HepG2 (cell line): ENCODE data around the gene NSMF. TPM values are rescaled to one million over a fixed set of nuclear protein-coding genes. Genes with fewer than 3 reads are reported as not detected.

ENCODE experiments used
- CREB1 ChIP-seq, 2 experiments: fragments of 450-650 bp in 1 of 2; IDR thresholded peaks; 2 replicates each; pipeline ENCODE4 v1.6.1; 2016 to 2017; ENCODE audit warnings: control low read depth in 1 of 2, mild to moderate bottlenecking in 1 of 2, missing compliant biosample characterization in 1 of 2, missing genetic modification characterization in 1 of 2
- DZIP1 ChIP-seq: sonication (generic); formaldehyde crosslinking; IDR thresholded peaks from 2 replicates; pipeline ENCODE4 v1.5.0; 2020; ENCODE audit warnings: mild to moderate bottlenecking, missing genetic modification reagents
- FOSL1 ChIP-seq: sonication (generic); formaldehyde crosslinking; IDR thresholded peaks from 2 replicates; pipeline ENCODE4 v1.9.0; 2021; ENCODE audit warnings: missing genetic modification reagents, borderline replicate concordance
- HINFP ChIP-seq: sonication (generic); formaldehyde crosslinking; IDR thresholded peaks from 2 replicates; pipeline ENCODE4 v1.4.0; 2020; ENCODE audit warnings: low read depth, mild to moderate bottlenecking, missing genetic modification reagents
- KLF15 ChIP-seq: sonication (generic); formaldehyde crosslinking; IDR thresholded peaks from 2 replicates; pipeline ENCODE4 v1.8.1; 2023; ENCODE audit warnings: borderline replicate concordance, mild to moderate bottlenecking, inconsistent platforms, missing genetic modification reagents, mixed read lengths
- MTF1 ChIP-seq: sonication (generic); formaldehyde crosslinking; IDR thresholded peaks from 2 replicates; pipeline ENCODE4 v1.5.0; 2020; ENCODE audit warnings: missing genetic modification reagents
- NFIB ChIP-seq: sonication (generic); formaldehyde crosslinking; IDR thresholded peaks from 2 replicates; pipeline ENCODE4 v1.9.0; 2021; ENCODE audit warnings: missing genetic modification reagents, mild to moderate bottlenecking, borderline replicate concordance
- NFIC ChIP-seq: IDR thresholded peaks from 2 replicates; pipeline ENCODE4 v1.6.1; 2012; ENCODE audit warnings: mild to moderate bottlenecking, low read length, inconsistent platforms
- NFRKB ChIP-seq: fragments of 450-650 bp; IDR thresholded peaks from 2 replicates; pipeline ENCODE4 v1.6.1; 2017
- PAX8 ChIP-seq: sonication (generic); formaldehyde crosslinking; IDR thresholded peaks from 2 replicates; pipeline ENCODE4 v1.8.0; 2022; ENCODE audit warnings: mild to moderate bottlenecking, missing genetic modification reagents, borderline replicate concordance
- PRDM4 ChIP-seq: sonication (generic); formaldehyde crosslinking; IDR thresholded peaks from 2 replicates; pipeline ENCODE4 v1.9.0; 2021; ENCODE audit warnings: missing genetic modification reagents, borderline replicate concordance
- RELA ChIP-seq: sonication (generic); formaldehyde crosslinking; IDR thresholded peaks from 2 replicates; pipeline ENCODE4 v1.4.0; 2020; ENCODE audit warnings: missing genetic modification reagents
- SCMH1 ChIP-seq: sonication (generic); formaldehyde crosslinking; IDR thresholded peaks from 2 replicates; pipeline ENCODE4 v1.9.0; 2021; ENCODE audit warnings: missing genetic modification reagents, mild to moderate bottlenecking, borderline replicate concordance
- SMC3 ChIP-seq: IDR thresholded peaks from 2 replicates; pipeline ENCODE4 v1.6.1; 2011; ENCODE audit warnings: low read length, improper control_type of control experiment
- ZBTB20 ChIP-seq: sonication (generic); formaldehyde crosslinking; IDR thresholded peaks from 2 replicates; pipeline ENCODE4 v1.8.1; 2023; ENCODE audit warnings: missing genetic modification reagents, low read depth, mild to moderate bottlenecking, borderline replicate concordance
- ZBTB8A ChIP-seq: sonication (generic); formaldehyde crosslinking; IDR thresholded peaks from 2 replicates; pipeline ENCODE4 v1.4.0; 2020; ENCODE audit warnings: mild to moderate bottlenecking, low read depth, missing genetic modification reagents, borderline replicate concordance
- ZC3H4 ChIP-seq: sonication (generic); formaldehyde crosslinking; IDR thresholded peaks from 2 replicates; pipeline ENCODE4 v1.4.0; 2020; ENCODE audit warnings: missing genetic modification reagents, borderline replicate concordance
- ZNF138 ChIP-seq: sonication (generic); formaldehyde crosslinking; IDR thresholded peaks from 2 replicates; pipeline ENCODE4 v1.5.0; 2020; ENCODE audit warnings: mild to moderate bottlenecking, low read depth, missing genetic modification reagents
- ZNF274 ChIP-seq: sonication (generic); formaldehyde crosslinking; IDR thresholded peaks from 2 replicates; pipeline ENCODE4 v1.5.1; 2020; ENCODE audit warnings: mild to moderate bottlenecking, missing genetic modification reagents
- ZNF317 ChIP-seq: sonication (generic); formaldehyde crosslinking; IDR thresholded peaks from 2 replicates; pipeline ENCODE4 v1.5.0; 2020; ENCODE audit warnings: mild to moderate bottlenecking, missing genetic modification reagents
- ZNF543 ChIP-seq: sonication (generic); formaldehyde crosslinking; IDR thresholded peaks from 2 replicates; pipeline ENCODE4 v1.4.0; 2020; ENCODE audit warnings: mild to moderate bottlenecking, missing genetic modification reagents
- ZNF616 ChIP-seq: sonication (generic); formaldehyde crosslinking; IDR thresholded peaks from 2 replicates; pipeline ENCODE4 v1.5.0; 2020; ENCODE audit warnings: low read depth, mild to moderate bottlenecking, missing genetic modification reagents
- ZNF746 ChIP-seq: sonication (generic); formaldehyde crosslinking; IDR thresholded peaks from 2 replicates; pipeline ENCODE4 v1.8.0; 2022; ENCODE audit warnings: mild to moderate bottlenecking, missing genetic modification reagents
- polyA plus RNA-seq, 8 experiments: library from polyadenylated mRNA; depleted of rRNA in 3 of 8; stranded (reverse) in 7 of 8; unstranded in 1 of 8; fragments of >200 nt; fragmentation: Illumina TruSeq in 4 of 8; extraction: Trizol in 4 of 8; gene quantifications; 2 replicates each; pipeline versions ENCODE4 v1.2.1 to v1.2.3, GENCODE V29; 2011 to 2016; ENCODE audit warnings: low read depth in 4 of 8, missing spikeins in 1 of 8, mixed read lengths in 1 of 8; ENCODE audit not compliant: insufficient read depth in 1 of 8
- total RNA-seq, 5 experiments: library from RNA; depleted of rRNA; stranded (reverse); fragments of >200 nt; fragmentation: Illumina TruSeq; extraction: Trizol; gene quantifications; 2 replicates each; pipeline ENCODE4 v1.2.3, GENCODE V29; 2016; ENCODE audit warnings: low read depth in 1 of 5

Gene NSMF
- total and polyA plus RNA-seq, 2 of the 13 experiments (the other 11 are each of a cell fraction or from before 2014, with no cell fraction given), result 44.3 to 183 TPM

DNA sequence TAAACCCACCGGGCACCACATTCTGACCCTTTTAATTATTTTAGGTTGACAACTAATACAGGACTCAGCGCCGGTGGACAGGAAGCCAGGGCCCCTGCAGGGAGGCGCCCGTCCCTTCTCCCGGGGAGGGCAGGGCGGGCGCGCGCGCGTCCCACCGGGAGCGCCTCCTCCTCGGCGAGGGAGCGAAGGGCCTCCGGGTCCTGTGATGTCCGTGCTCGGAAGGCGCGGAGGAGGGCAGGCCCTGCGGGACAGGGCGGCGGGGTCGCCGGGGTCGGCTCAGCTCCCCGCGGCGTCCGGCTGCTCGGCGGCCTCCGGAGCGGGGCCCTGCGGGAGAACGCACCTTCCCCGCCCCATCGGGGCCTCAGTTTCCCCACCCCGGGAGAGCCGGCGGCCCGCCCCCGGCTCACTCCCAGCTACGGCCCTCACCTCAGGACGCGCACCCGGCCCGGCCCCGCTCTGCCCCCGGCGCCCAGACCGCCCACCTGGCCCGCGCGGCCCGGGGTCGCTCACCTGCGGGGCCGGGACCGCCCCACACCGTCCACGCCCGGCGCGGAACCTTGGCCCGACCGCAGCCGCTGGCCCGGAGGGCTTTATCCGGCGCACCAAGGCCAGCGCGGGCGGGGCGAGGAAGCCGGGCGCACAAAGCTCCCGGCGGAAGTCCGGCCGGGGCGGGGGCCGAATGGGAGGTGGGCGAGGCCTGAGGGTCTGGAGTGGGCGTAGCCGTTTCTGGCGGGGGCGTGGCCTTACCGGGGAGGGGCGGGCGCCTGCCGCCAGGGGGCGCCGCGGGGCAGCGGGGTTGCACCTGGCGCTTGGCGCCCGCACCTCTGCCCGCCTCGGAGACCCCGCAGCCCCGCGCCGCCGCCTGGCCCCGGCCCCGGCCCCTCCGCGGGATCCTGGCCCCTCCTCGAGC is 36.3 kb downstream of the NSMF start, which contains the start of the genes EXD3 and NOXA1 (continued):
- TF ChIP-seq HINFP (CRISPR knock-in tag), result peak; percentile 20; the same call in 1 of the 2 replicates
- TF ChIP-seq ZC3H4 (CRISPR knock-in tag), result no peak
- TF ChIP-seq ZBTB8A (CRISPR knock-in tag), result no peak
- no peak for TF ChIP-seq SCMH1 (CRISPR knock-in tag)
- TF ChIP-seq ZNF543 (CRISPR knock-in tag), result no peak; the same call in 1 of the 2 replicates
- no peak for TF ChIP-seq KLF15 (CRISPR knock-in tag)
- no peak for TF ChIP-seq PAX8 (CRISPR knock-in tag)
- TF ChIP-seq ZBTB20 (CRISPR knock-in tag), result 0 out of 2 replicates have a peak, but pooled peaks have one; percentile 11
- no peak for TF ChIP-seq DZIP1 (CRISPR knock-in tag)
- no peak for TF ChIP-seq ZNF317 (CRISPR knock-in tag)
- TF ChIP-seq SMC3, result no peak
- no peak for TF ChIP-seq NFIB (CRISPR knock-in tag)
- no peak for TF ChIP-seq CREB1 (IDR thresholded peaks at IDR 0.05)
- no peak for TF ChIP-seq CREB1 (CRISPR knock-in tag; IDR thresholded peaks at IDR 0.05)
- TF ChIP-seq ZNF746, result peak; percentile 17; the same call in 1 of the 2 replicates
- TF ChIP-seq RELA, result no peak
- no peak for TF ChIP-seq NFRKB
- no peak for TF ChIP-seq ZNF616 (CRISPR knock-in tag)
- TF ChIP-seq ZNF138 (CRISPR knock-in tag), result no peak
- TF ChIP-seq ZNF274 (CRISPR knock-in tag), result peak; percentile 78; the same call in 1 of the 2 replicates
- TF ChIP-seq PRDM4 (CRISPR knock-in tag), result no peak
- TF ChIP-seq FOSL1 (CRISPR knock-in tag), result 0 out of 2 replicates have a peak, but pooled peaks have one; percentile 7
- peak; percentile 72 for TF ChIP-seq MTF1
- no peak for TF ChIP-seq NFIC
